ES-I3 (cell line): ENCODE data around the gene PFN1.

Source experiments
- H3K36me3 ChIP-seq: 2 replicates; pipeline ENCODE4 v1.6.1; 2013; ENCODE audit warnings: mild to moderate bottlenecking, low read length, control low read depth, moderate library complexity; ENCODE audit not compliant: insufficient read depth
- H3K4me1 ChIP-seq: 2 replicates; pipeline ENCODE4 v1.6.1; 2013; ENCODE audit warnings: mild to moderate bottlenecking, control low read depth, low read length; ENCODE audit not compliant: insufficient read depth
- H3K9ac ChIP-seq: 2 replicates; pipeline ENCODE4 v1.6.1; 2013; ENCODE audit warnings: low read depth, mild to moderate bottlenecking, low read length, moderate library complexity
- H3K9me3 ChIP-seq: 2 replicates; pipeline ENCODE4 v1.6.1; 2013; ENCODE audit warnings: mild to moderate bottlenecking, low read length, moderate library complexity; ENCODE audit not compliant: control insufficient read depth, insufficient read depth

Gene PFN1

GRCh38 chr17:4895657-4896331, 52.5 kb downstream of the PFN1 start:
- no peaks in the 10 kb centered on the region for H3K36me3 ChIP-seq
- no peak overlapping the region for H3K9ac ChIP-seq
- no peaks in the 10 kb centered on the region for H3K9me3 ChIP-seq
- H3K4me1 ChIP-seq: no peaks in the 10 kb centered on the region; the same call in 1 of the 2 replicates
